Upper lobe of left lung (tissue), 6 donors: Measurements from ENCODE around the gene NDUFAF2. TPM values are rescaled to one million over a fixed set of nuclear protein-coding genes. Genes with fewer than 3 reads are reported as not detected.

Experiments
- ATAC-seq, 2 donors: fragments of 200-7000 bp; cut with Tn5 transposase; one replicate each; pipeline ENCODE4 v1.9.1; 2022; ENCODE audit warnings: mild to moderate bottlenecking in 2 of 2, moderate library complexity in 2 of 2; ENCODE audit not compliant: low FRiP score in 2 of 2
- DNase-seq, 2 donors: peaks; one replicate each; pipeline ENCODE4 v3.0.0-alpha.2; 2019 to 2020
- H3K27ac ChIP-seq, 4 donors: fragments of 200-600 bp; sonication (generic); one replicate each; pipeline ENCODE4 v1.5.1; 2016 to 2019
- H3K27me3 ChIP-seq, 4 donors: fragments of 200-600 bp; sonication (generic); one replicate each; pipeline ENCODE4 v1.5.1; 2017 to 2019
- H3K36me3 ChIP-seq, 4 donors: fragments of 200-600 bp; sonication (generic); one replicate each; pipeline ENCODE4 v1.5.1; 2016 to 2019
- H3K4me1 ChIP-seq, 4 donors: fragments of 200-600 bp; sonication (generic); one replicate each; pipeline ENCODE4 v1.5.1; 2018 to 2019
- H3K4me3 ChIP-seq, 4 donors: fragments of 200-600 bp; sonication (generic); one replicate each; pipeline ENCODE4 v1.5.1; 2017 to 2019; ENCODE audit warnings: mild to moderate bottlenecking in 2 of 4, moderate library complexity in 1 of 4
- H3K9me3 ChIP-seq, 4 donors: fragments of 200-600 bp; sonication (generic); one replicate each; pipeline ENCODE4 v1.5.1; 2018 to 2019
- EP300 ChIP-seq, 4 donors: sonication (generic); formaldehyde crosslinking; IDR thresholded peaks; one replicate each; pipeline ENCODE4 v1.5.1; 2017; ENCODE audit warnings: antibody characterized with exemption in 4 of 4, control low read depth in 2 of 4
- POLR2A ChIP-seq, 4 donors: fragments of 450-650 bp; IDR thresholded peaks; one replicate each; pipeline ENCODE4 v1.5.1; 2016 to 2017; ENCODE audit warnings: antibody characterized with exemption in 4 of 4, mild to moderate bottlenecking in 2 of 4
- POLR2AphosphoS5 ChIP-seq, 2 donors: sonication (generic); formaldehyde crosslinking; IDR thresholded peaks; one replicate each; pipeline ENCODE4 v1.5.1; 2017; ENCODE audit warnings: antibody characterized with exemption in 2 of 2
- WGBS, 2 donors: methylation state at CpG; one replicate each; pipeline ENCODE4 v1.1.5; 2017 to 2018; 5-methylcytosine and 5-hydroxymethylcytosine counted together
- total RNA-seq, 6 donors: library from RNA; depleted of rRNA in 4 of 6; stranded (reverse); fragments of >200 nt in 4 of 6; gene quantifications; one replicate each; pipeline versions ENCODE4 v1.1.0 to v1.2.1, GENCODE V29; 2016 to 2021
- TF ChIP-seq, protein P1 (sequence below), 6 experiments: fragments of 450-650 bp in 4 of 6; fragments of 200-600 bp in 2 of 6; sonication (generic) in 2 of 6; IDR thresholded peaks; one replicate each; pipeline ENCODE4 v1.5.1; 2016 to 2019; ENCODE audit warnings: antibody characterized with exemption in 6 of 6
- donor health status: DM: no; HTN: no; CAD: no; lungs with moderate emphysema.
- donor health status: DM: no; HTN: yes; CAD: no; lungs with severe emphysema.

Gene NDUFAF2
- total RNA-seq, 6 donors from 2014 or later = 14.2 to 41.6 (median 20.5) TPM; not detected in 1

DNA sequence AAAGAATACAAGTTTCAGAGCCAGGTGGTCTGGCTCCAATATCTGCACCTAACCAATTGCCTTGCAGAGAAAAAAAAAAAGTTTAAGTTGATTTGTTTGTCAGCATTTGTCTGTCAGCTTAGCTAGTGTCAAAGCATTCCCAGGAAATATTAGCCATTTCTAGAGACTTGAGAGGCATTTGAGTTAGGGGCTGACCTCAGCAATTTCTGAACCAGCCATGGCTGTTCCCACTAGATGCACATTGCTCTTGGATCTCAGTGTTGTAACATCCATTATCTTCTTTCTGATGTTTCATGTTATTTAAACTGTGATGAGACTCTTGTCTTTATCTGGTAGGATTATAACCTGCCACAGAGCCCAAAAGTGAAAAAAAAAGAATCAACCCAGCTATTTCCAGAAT lies 102.3 kb downstream of the NDUFAF2 start:
- Histone ChIP-seq H3K9me3 (no peaks in the 10 kb centered on the region), H3K27me3 (no peaks in the 10 kb centered on the region), H3K4me3 (no peak overlapping the region), H3K4me1 (no peaks in the 10 kb centered on the region), H3K27ac (no peak overlapping the region), H3K36me3 (no peaks in the 10 kb centered on the region)
- DNase-seq (no peak), ATAC-seq (no peak)
- no peak for TF ChIP-seq POLR2AphosphoS5 (IDR thresholded peaks at IDR 0.05)
- TF ChIP-seq EP300 (IDR thresholded peaks at IDR 0.05) = no peak
- TF ChIP-seq, protein P1, sequence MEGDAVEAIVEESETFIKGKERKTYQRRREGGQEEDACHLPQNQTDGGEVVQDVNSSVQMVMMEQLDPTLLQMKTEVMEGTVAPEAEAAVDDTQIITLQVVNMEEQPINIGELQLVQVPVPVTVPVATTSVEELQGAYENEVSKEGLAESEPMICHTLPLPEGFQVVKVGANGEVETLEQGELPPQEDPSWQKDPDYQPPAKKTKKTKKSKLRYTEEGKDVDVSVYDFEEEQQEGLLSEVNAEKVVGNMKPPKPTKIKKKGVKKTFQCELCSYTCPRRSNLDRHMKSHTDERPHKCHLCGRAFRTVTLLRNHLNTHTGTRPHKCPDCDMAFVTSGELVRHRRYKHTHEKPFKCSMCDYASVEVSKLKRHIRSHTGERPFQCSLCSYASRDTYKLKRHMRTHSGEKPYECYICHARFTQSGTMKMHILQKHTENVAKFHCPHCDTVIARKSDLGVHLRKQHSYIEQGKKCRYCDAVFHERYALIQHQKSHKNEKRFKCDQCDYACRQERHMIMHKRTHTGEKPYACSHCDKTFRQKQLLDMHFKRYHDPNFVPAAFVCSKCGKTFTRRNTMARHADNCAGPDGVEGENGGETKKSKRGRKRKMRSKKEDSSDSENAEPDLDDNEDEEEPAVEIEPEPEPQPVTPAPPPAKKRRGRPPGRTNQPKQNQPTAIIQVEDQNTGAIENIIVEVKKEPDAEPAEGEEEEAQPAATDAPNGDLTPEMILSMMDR (IDR thresholded peaks at IDR 0.05) = no peak
- no peak for TF ChIP-seq POLR2A (IDR thresholded peaks at IDR 0.05)

DNA sequence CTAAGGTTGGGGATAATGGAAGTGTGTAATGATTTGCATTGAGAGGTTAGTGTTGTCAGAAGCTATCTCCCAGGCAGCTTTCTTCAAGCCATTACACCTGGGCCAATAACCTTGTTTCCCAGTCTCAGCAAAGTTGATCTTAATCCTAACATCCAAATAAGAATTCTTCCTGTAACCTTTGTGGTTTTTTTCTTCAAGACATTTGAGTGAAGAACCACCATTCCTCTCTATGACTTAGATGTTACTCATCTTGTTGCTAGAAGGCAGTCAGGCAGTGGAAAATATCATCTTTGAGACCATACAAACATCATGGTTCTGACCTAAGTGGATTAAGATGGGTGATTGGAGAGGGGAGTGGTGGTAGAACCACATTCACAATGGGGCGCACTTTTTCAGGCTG lies 103.5 kb downstream of the NDUFAF2 start:
- H3K4me1 ChIP-seq = no peaks in the 10 kb centered on the region
- no peak overlapping the region for H3K4me3 ChIP-seq
- DNase-seq (no peak), ATAC-seq (no peak)
- no peaks in the 10 kb centered on the region for H3K27me3 ChIP-seq
- WGBS, 2 donors = 0 to 63% methylated on average over 1 of the region's 1 CpG
- no peaks in the 10 kb centered on the region for H3K9me3 ChIP-seq
- no peak overlapping the region for H3K27ac ChIP-seq
- no peaks in the 10 kb centered on the region for H3K36me3 ChIP-seq
- TF ChIP-seq POLR2AphosphoS5 (IDR thresholded peaks at IDR 0.05) = no peak
- TF ChIP-seq EP300 (IDR thresholded peaks at IDR 0.05) = no peak
- TF ChIP-seq POLR2A (IDR thresholded peaks at IDR 0.05) = no peak
- TF ChIP-seq, protein P1 (IDR thresholded peaks at IDR 0.05) = no peak

DNA sequence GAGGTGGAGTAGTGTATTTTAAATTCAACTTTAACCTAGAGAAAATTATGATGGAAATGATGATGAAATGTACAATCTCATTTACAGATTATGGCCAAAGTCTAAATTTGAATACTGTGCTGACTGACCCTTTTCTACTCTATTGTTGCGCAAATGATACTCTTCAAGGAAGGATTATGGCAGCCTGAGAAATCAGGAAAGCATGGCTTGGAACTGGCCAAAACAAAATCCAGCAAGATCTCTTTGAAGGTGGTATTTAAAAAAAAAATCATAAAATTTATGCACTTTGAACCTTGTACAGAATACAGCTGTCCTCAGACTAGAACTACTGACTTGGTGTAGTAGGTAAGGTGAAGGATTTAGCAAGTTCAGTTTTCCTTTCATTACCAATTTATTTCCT lies 105.3 kb downstream of the NDUFAF2 start:
- DNase-seq = no peak
- 96 to 97% methylated on average over 1 of the region's 1 CpG for WGBS, 2 donors

DNA sequence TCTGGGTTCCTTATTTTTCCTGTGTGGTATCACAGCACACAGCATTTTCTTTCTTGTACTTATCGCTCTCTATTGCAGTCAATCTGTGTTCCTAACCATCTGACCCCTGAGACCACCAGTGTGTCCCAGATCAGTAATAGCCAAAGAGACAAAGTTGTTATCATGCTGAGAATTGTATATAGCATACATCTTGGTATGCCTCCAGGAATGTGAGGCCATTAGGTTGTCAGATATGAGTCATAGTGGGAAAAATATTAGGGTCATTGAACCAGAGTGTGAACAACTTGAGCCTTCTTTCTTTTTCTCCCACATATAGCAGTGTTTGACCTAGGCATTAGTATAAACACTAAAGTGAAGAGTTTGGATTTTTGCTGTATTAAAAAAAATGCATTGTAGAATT lies 106.3 kb downstream of the NDUFAF2 start:
- Histone ChIP-seq H3K27me3 (no peaks in the 10 kb centered on the region), H3K4me1 (no peaks in the 10 kb centered on the region), H3K36me3 (no peaks in the 10 kb centered on the region), H3K4me3 (no peak overlapping the region), H3K9me3 (no peaks in the 10 kb centered on the region), H3K27ac (no peak overlapping the region)
- ATAC-seq = no peak
- DNase-seq = no peak
- TF ChIP-seq POLR2AphosphoS5 (IDR thresholded peaks at IDR 0.05) (no peak), EP300 (IDR thresholded peaks at IDR 0.05) (no peak), POLR2A (IDR thresholded peaks at IDR 0.05) (no peak)
- TF ChIP-seq, protein P1 (IDR thresholded peaks at IDR 0.05) = no peak
- WGBS, 2 donors = 91 to 100% methylated on average over 1 of the region's 1 CpG

More for the DNA sequence above, 105.3 kb downstream of the NDUFAF2 start:
- Histone ChIP-seq H3K27ac (no peak overlapping the region), H3K36me3 (no peaks in the 10 kb centered on the region), H3K4me1 (no peaks in the 10 kb centered on the region), H3K4me3 (no peak overlapping the region), H3K27me3 (no peaks in the 10 kb centered on the region), H3K9me3 (no peaks in the 10 kb centered on the region)
- no peak for ATAC-seq
- TF ChIP-seq POLR2A (IDR thresholded peaks at IDR 0.05) = no peak
- TF ChIP-seq, protein P1 (IDR thresholded peaks at IDR 0.05) = no peak
- no peak for TF ChIP-seq EP300 (IDR thresholded peaks at IDR 0.05)
- no peak for TF ChIP-seq POLR2AphosphoS5 (IDR thresholded peaks at IDR 0.05)

DNA sequence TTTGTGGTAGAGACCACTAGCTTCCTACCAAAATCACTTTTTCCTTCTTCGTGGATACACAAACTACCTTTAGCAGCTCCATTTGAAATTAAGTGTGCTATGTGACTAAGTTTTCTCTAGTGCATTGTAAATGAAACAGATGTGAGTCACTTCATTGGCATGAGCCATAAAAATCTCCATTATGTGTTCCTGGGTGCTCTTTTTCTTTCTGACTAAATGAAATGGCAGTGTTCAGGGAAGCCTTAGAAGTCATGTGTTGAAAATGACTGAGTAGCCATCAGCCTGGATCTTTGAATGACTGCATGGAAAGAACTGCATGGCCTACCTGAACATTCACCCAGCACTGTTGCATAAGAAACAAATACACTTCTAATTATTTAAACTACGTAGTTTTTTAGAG lies 107.9 kb downstream of the NDUFAF2 start:
- Histone ChIP-seq H3K4me1 (no peaks in the 10 kb centered on the region), H3K27ac (no peak overlapping the region), H3K9me3 (no peaks in the 10 kb centered on the region), H3K27me3 (no peaks in the 10 kb centered on the region), H3K36me3 (no peaks in the 10 kb centered on the region), H3K4me3 (no peak overlapping the region)
- TF ChIP-seq, protein P1 (IDR thresholded peaks at IDR 0.05) = no peak
- TF ChIP-seq POLR2AphosphoS5 (IDR thresholded peaks at IDR 0.05) (no peak), EP300 (IDR thresholded peaks at IDR 0.05) (no peak), POLR2A (IDR thresholded peaks at IDR 0.05) (no peak)
- no peak for DNase-seq
- 86 to 94% methylated on average over 2 of the region's 2 CpGs for WGBS, 2 donors
- no peak for ATAC-seq
